Measurements from ENCODE around the gene ZNF775.

ZNF775 gene

GRCh38 chr7:150434240-150434639 lies 55.1 kb downstream of the ZNF775 start:
- no peak for DNase-seq

DNA sequence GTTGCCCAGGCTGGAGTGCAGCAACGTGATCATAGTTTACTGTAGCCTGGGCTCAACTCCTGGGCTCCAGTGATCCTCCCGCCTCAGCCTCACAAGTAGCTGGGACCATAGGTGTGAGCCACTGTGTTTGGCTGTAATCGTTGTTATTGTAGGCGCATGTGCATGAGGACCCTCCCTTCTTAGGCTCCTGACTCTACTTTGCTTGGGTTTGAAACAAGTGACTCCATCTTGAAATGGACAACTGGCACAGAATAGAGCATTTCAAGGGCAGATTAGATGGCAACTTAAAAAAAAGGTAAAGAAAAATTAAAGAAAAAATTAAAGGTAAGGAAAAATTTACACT lies 55.9 kb downstream of the ZNF775 start:
- no peak for DNase-seq

- DNase-seq, result peak in 8 of 56 donors; percentile 8 to 29 (median 25)
Observed at GRCh38 chr7:150435390-150436073, 56.4 kb downstream of the ZNF775 start.

DNA sequence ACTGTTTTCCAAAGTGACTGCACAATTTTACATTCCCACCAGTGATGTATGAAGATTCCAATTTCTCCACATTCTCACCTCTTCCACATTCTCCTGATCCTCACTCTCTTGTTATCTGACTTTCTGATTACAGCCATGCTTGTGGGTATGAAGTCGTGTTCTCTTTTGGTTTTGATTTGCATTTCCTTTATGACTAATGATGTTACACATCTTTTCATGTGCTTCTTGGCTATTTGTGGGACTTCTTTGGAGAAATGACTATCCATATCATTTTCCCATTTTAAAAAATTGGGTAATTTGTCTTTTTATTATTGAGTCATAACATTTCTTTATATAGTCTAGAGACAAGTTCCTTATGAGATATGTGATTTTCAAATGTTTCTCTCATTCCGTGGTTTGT lies 60.8 kb downstream of the ZNF775 start:
- DNase-seq, result no peak

GRCh38 chr7:150441524-150441923 lies 62.4 kb downstream of the ZNF775 start:
- no peak for DNase-seq

GRCh38 chr7:150442811-150443210 lies 63.7 kb downstream of the ZNF775 start:
- DNase-seq, result no peak

GRCh38 chr7:150443793-150444540 lies 64.8 kb downstream of the ZNF775 start:
- no peak for DNase-seq

DNA sequence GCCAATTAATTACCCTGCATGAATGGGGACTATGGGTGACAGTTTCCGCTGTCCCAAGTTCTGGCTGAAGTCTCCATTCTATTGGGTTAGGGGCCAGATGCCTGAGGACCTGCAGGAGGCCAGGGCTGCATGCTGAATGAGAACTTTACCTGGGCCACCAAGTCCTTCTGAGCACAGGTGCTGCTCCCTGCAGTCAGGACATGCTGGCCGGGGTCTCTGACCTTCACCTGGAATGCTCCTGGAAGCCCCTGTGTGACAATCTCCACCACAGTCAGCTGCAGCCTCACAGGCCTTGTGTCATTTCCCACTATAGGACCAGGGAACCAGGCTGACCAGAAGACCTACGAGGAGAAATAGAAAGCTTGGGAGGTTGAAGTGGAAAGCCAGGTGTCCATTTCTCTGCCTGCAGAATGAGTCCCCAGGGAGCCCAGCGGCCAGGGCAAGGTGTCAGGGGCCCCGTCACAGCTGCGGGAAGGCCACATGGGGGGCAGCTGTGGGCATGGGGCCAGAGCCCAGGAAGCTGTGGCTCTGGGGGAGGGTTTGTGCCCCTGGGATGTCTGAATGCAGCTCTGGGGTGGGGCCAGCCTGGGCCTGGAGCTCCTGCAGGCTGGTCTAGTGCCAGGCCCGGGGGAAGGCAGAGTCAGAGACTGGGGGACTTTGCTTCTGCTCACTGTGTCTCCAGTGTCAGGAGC lies 65.7 kb downstream of the ZNF775 start:
- no peak for DNase-seq

GRCh38 chr7:150446288-150446938 lies 67.3 kb downstream of the ZNF775 start:
- DNase-seq, result no peak

Data from nucleus accumbens (tissue), 56 donors.